ENCODE data around the gene MYO19. TPM values are rescaled to one million over a fixed set of nuclear protein-coding genes. Genes with fewer than 3 reads are reported as not detected.
"Not testable (repeated sequence)": the region's sequence is repeated elsewhere in the genome, so short reads cannot be mapped to it uniquely, and the experiment has no call there.

MYO19 gene
- total RNA-seq, 1 donor from 2014 or later, result 62.3 TPM

DNA sequence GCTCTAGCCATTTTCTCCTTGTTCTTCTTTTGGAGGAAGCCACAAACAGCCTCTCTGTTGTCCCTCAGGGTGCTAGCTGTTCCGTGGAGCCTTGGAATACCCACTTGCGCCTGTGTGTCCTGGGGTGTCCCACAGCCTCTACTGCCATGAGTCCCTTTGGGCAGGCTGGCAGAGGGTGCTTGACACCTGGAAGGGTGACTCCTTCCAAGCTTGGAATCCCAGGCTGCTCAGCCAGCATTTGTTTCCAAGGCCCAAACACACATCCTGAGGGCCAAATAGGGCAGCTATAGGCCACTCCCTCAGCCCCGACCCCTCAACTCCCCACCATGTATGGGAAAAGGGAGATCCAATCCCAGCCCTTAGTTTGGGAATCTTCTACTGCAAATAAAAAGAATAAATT, 33.3 kb downstream of the MYO19 start:
- no peak for DNase-seq (ENCODE audit: extremely low read depth, low read depth, low spot score)

DNA sequence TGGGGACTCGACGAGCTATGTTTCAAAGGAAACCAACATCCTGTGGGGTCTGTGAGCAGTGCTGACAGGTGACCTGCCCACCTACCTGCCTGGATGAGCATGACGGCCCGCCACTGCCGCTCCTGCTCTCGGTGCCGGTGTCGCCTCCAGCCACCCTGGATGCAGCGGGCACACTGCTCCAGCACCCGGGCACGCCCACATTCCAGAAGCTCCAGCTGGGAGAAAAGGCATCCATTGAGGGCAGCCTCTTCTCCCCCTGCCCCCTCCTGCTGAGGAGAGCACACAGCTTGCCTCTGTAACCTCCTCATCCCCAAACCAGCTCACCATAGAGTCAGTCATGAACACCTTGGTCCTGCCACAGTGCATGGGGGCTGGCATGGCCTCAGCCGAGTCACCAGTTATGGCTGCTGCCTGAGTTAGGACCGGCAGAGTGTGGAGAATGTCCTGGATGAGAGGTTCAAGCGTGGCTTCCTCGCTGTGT, 33.9 kb downstream of the MYO19 start:
- no peak for DNase-seq (ENCODE audit: extremely low read depth, low read depth, low spot score)

DNA sequence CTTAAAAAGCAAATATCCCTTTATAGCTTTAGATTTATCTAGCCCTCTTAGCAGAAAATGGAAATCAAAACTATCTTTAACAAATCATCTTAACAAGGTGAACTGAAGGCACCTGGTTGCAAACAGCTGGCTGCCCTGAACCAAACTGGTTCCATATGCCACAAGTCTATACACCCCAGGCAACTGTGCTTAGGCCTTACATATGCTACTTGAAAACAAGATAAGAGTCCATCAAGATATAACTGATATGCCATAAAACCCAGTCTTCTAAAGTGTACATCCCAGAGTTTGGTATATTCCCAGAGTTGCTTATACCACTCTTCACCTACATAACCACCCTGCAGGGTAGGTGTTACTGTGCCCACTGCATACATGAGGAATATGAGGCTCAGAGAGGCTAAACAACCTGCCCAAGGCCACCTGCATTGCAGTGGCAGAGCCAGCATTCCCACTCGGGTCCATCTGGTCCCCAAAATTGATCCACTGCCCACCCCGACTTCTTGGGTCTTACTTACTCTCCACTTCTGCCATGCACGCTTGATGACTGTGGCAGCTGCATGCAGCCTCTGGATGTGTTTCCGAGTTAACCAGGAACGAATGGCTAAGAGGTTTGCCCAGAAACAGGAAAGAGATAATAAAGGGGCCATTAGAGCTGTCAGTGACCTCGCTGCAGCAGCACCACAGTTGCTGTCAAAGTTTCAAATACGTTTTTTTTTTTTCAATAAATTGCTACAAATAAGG, 35.9 kb downstream of the MYO19 start:
- DNase-seq (ENCODE audit: extremely low read depth, low read depth, low spot score), result no peak

DNA sequence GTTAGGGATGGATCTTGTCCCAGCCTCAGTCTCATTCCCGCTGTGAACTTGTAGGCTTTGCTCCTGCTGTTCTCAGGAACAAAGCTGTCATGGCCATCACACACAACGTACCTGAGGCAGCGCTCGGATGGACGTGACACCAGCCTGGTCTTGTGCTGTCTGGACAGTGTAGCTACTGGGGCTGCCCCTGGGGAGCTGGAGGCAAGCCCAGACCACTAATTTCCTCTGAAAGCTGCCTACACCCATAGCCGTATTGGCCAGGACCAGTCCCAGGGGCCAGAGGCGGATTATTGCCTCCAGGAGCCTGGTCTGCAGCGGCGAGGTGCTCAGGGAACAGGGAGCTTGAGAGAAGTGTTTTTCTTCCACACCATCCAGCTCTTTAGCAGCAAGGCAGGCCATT, 36.5 kb downstream of the MYO19 start:
- no peak for DNase-seq (ENCODE audit: extremely low read depth, low read depth, low spot score)

DNA sequence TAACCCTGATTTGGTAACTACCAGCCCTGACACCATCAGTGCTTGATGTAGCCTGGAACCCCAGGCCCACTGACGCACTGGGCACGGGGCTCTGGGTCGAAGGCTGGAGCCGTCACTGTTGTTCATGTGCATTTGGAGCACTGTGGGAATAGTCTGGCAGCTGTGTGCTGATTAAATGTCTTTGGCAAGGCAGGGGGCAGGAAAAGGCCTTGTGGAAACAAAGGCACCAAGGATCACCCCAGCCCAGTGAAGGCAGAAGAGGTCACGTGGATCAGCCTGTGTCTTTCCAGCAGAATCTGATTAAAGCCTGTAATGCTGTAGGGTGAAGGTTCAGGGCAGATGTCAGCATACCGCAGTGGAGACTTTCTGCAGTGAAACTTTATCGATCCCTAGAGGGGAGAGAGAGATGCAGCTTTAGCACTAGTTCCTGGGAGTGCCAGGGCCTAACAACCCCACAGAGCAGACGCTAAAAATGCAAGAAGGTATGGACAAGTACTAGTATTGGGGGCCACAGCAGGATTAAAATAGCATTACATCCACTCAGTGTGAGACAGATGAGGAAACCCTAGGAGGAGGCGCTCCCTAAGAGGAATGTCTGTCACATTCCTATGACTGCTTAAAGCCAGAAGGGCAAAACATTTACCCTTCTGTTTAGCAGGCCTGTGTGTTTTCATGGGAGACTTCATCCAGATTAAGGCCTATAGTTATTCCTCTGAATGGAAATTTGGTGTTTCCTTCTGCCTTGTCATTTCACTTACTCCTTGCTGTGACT, 38.5 kb downstream of the MYO19 start:
- DNase-seq (ENCODE audit: extremely low read depth, low read depth, low spot score), result no peak

DNA sequence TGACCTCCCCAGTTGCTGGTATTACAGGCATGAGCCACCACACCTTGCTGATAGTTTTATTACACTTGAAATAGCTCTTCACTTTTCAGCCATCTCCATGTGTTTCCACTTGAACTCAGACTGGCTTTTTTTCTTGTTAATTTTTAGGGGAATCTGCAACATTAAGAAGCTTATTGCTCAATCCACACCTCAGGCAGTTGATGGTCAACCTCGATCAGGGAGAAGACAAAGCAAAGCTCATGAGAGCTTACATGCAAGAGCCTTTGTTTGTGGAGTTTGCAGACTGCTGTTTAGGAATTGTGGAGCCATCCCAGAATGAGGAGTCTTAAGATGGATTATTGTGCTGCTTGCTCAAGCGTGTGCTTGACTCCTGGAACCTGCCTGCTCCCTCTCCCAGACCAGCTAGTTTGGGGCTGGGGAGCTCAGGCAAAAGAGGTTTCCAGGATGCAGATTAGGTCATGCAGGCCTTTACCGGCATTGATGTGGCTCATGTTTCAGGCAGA, 39.5 kb downstream of the MYO19 start:
- no peak for DNase-seq (ENCODE audit: extremely low read depth, low read depth, low spot score)

DNA sequence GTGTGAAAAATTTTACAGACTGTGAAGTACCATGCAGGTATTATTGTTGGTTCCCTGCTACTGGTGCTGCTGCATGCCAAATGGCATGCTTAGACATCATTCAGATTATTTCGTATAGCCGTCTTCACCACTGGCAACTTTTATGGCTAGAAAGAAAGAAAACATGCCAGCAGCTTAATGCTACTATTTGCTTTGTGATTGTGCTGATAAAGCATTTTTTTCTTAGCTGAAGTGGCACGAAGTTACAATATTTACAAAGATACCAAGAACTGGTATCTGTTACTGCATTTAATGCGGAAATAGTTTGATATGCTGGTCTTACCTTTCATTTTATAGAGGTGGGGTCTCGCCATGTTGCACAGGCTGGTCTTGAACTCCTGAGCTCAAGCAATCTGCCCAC, 40.0 kb downstream of the MYO19 start:
- no peak for DNase-seq (ENCODE audit: extremely low read depth, low read depth, low spot score)

DNA sequence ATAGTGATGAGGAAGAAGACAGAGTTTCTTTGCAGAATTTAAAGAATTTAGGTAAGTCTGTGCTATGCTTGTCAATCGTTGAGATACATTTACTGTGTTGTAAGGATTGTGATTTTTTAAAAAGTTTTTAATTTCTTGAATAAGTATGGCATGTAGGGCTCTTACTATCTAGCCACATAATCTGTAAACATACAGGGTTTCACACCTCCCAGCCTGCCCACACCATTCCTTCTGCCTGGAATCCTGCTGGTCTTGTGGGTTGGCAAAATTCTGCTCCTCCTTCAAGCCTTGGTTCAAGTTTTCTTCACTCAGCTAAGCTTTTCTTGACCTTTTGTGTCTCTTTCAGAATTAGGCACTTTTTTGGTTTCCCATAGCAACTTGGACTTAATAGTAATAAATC, 40.7 kb downstream of the MYO19 start:
- no peak for DNase-seq (ENCODE audit: extremely low read depth, low read depth, low spot score)

DNA sequence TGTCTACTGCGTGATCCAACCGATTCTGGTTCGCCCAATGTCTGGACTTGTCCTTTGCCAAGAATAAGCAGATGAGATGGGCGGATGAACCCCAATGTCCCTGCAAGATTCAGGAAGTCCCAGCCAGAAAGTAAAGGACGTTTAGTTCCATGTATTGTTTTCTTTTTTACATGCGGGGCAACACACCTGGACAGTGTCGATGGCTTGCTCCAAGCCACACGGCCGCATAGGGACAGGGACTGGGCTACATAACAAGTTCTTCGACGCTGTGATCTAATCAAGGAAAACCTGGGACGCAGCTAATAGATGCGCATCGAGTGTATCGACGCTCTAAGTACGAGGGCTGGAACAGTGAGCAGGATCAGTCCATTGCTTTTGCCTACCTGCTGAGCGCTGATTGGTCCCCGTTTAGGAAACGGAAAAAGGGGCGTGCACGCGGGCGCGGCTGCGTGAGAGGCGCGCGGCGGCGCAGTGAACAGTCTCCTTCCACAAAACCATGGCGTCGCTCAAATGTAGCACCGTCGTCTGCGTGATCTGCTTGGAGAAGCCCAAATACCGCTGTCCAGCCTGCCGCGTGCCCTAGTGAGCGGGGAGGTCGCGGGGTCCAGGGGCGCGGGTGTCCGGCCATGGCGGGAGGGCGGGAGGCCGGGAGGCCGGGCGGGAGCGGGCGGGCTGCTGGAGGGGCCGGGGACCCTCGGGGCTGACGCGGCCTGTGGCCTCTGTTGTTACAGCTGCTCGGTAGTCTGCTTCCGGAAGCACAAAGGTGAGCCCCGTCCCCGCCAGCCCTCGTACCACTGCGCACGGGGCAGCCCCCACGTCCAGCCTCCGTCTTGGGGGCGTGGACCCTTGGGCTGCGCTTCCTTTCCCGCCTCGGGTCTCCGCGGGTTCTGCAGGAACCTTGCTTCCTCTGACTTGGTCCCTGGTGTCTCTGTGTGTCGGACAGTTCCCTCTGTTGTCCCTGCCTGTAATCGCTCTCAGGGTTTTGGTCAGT, 48.2 kb downstream of the MYO19 start, which contains the start of gene ZNHIT3:
TSS of gene ZNHIT3 (plus strand) at position 478 of the 991 bp plus-strand sequence. CDS start at position 497, 19 bp downstream.
- DNase-seq (ENCODE audit: extremely low read depth, low read depth, low spot score), result peak; percentile 77

DNA sequence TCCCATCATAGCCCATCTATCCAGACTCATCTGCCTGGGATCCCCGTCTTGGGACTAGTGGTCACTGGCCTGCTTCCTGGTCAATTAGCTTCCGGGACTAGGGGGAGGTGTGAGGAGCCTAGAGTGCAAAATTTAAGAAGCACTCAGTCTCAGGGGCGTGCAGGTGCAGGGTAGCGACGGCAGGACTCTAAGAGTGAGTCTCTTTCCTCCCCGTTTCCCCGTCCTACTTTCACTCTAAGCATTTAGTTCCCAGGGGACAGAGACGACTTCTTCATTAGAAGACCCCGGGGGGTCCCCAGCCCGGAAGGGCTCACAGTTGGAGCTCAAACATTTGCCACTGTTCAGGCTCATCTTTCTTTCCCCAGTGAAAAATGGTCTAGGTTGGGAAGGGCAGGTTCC, 48.9 kb downstream of the MYO19 start:
- DNase-seq (ENCODE audit: extremely low read depth, low read depth, low spot score), result no peak

DNA sequence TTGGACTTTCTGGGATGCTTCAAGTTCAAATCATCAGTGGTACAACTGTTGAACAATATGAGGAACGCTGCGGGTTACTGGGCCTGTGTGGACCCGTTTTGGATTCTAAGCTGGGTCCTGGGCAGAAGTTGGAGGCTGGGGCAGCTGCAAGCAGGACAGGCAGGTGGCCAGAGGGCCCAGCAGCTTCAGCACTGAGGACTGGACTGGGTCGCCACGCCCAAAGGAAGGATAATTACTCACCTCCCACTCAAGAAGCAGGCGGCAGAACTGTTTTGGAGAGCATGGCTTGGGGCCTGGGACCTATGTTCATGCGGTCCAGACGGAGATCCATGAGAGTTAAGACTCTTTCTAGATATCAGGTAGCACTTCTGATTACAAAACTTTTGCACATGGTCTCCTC, 49.6 kb downstream of the MYO19 start:
- DNase-seq (ENCODE audit: extremely low read depth, low read depth, low spot score), result no peak

DNA sequence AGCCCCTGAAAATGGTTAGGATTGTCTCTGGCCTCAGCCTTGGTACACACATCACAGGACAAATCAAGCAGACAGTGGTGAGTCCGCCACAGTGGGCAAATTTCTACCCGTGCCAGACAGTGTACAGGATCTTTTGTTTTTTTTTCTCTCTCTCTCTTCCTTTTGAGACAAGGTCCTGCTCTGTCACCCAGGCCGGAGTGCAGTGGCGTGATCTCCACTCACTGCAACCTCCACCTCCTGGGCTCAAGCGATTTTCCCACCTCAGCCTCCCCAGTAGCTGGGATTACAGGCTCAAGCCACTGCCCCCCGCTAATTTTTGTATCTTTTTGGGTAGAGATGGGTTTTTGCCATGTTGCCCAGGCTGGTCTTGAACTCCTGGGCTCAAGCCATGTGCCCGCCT, 50.6 kb downstream of the MYO19 start:
- not testable (repeated sequence) for DNase-seq (ENCODE audit: extremely low read depth, low read depth, low spot score)

DNA sequence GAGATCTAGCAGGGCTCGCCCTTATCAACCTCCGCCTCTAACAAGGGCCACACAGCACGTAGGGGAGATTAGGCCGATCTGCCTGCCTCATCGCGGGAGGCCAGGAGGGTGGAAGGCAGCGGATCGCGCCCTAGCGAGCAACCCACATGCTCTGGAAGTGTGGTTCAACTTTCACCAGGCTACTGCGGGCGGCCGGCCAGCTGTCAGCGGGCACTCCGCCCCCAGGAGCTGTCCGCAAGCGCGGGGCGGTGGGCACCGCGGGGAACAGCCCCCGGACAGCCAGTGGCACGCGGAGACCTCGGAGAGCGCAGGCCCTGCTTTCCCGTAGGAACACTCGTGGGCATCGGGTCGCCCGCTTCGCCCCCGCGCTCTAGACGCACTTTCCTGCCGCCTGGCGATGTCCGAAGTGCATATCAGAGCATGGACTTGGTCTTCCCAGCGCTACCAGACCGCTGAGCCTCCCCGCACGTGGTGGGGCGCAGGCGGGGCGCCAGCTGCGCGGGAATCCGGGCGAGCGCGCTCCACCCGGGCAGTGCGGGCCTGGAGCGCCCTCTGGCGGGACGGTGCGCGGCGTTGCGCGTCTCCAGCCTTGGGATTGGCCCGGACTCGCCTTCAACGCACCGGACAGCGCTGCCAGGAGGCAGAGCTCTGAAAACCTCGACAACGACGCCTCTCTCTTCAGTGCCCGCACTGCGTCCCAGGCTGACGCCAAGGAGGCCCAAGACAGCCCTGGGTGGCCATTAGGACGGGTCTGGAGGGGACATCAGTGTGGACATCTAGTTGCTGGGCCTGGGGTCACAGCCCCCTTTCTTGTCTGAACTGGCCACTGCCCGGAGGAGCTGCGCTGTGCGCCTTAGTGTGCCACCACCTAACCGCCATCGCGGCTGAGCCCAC, 51.8 kb downstream of the MYO19 start:
- peak; percentile 16 for DNase-seq (ENCODE audit: extremely low read depth, low read depth, low spot score)

DNA sequence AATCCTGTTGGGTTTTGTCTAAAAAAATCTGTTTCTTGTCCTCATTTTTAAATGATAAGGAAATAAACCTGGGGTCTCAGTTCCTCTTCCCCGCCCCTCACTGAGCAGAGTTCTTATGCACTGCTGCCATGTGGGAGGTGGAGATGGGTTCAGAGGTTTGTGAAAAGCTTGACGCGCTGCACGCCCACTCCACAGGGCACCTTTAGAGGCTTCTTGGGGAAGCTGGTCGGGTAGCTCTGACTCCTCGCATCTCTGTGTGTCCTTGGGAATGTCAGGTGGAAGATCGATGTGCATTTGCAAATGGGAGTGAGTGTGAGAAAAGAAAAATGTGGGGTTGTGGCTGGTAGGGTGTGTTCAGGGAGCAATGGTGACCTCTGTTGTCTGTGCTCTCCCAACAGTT, 52.8 kb downstream of the MYO19 start:
- DNase-seq (ENCODE audit: extremely low read depth, low read depth, low spot score), result no peak

DNA sequence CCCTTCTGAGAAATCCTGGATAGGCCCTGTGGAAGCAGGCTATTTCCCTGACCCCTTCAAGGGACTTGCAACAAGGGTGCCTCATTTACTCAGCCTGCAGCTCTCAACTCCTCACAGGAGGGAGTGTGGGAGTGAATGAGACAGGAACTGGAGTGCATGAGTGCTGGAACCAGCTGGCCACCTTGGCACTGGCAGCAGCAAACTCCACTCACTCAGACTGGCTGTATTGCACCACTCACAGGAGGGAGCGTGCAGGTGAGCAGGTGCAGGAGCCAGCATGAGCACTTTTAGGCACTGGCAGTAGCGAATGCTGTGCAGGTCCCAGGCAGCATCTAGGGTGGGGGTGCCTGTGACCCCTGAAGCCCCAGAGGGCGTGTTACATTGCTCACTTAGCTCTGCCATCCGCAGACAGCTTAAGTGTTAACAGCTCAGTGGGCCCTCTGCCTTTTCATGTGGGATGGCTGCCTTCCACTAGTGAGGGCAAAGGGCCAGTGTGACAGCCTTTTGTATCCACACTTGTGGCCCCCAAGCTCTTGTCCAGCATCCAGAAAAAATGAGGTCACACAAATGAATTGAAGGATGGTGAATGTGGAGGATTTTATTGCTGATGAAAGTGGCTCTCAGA, 59.2 kb downstream of the MYO19 start:
- DNase-seq (ENCODE audit: extremely low read depth, low read depth, low spot score), result no peak

DNA sequence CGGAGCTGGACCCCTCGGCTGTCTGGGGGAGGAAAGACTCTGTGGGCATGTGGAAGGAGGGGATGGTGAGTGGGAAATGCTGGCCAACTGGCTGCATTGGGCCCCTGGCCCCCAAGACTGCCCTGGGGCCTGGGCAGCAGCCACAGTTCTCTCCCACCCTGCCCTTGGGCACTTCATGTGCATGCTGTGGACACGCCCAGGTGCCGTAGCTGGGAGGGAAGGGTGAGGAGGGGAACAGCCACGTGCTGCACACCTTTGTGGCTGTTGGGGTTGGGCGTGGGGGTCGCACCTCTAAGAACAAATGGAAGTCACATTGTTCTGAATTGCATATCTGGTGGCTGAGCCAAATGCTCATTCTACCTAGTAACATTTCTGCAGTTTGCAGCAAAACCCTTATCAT, 60.1 kb downstream of the MYO19 start:
- DNase-seq (ENCODE audit: extremely low read depth, low read depth, low spot score), result no peak

DNA sequence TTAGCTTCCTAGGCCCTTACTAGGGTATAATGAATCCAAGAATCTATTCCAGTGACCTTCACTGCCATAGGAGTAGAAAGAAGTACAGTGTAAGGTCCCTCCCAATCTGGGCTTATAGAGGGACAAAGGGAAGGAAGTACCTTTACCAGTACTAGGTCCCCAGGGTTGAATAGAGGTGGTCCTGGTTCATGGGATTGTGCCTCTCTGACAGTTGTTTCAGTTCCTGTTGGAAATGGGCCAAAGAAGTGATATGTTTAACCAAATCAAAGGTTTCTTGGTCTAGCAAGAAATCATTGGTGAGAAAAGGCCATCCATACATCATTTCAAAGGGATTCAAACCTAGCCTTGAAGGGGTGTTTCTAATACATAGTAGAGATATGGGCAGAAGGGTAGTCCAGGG, 64.2 kb downstream of the MYO19 start:
- DNase-seq (ENCODE audit: extremely low read depth, low read depth, low spot score), result no peak

DNA sequence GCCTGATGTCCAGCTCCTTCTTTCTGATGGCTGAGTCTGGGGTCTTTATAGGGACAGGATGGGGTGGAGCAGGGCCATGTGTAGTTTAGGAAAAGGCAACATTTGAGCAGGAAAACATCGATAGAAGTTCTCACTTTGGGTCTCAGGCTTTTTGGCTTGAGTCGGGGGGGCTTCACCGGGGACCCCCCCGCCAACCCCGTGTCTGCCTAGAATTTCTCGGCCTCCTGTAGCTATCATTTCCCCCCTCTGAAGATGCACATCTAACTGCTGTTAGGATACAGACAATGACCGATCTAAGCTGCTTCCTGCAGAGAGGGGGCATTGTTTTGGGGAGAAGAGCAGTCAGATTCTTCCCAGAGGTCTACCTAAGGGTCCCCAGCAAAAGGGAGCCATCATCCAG, 64.9 kb downstream of the MYO19 start:
- no peak for DNase-seq (ENCODE audit: extremely low read depth, low read depth, low spot score)
